Ectodermal cell (in vitro differentiated cells): Measurements from ENCODE around the gene NR3C2.

ENCODE experiments used
- H3K27ac ChIP-seq: 2 replicates; pipeline ENCODE4 v1.7.0; 2013; ENCODE audit warnings: mild to moderate bottlenecking, low read depth, low read length; ENCODE audit not compliant: insufficient read depth, poor library complexity, severe bottlenecking
- H3K27me3 ChIP-seq: 2 replicates; pipeline ENCODE4 v1.7.0; 2013; ENCODE audit warnings: mild to moderate bottlenecking, low read length; ENCODE audit not compliant: insufficient read depth, control insufficient read depth, poor library complexity, severe bottlenecking
- H3K36me3 ChIP-seq: one replicate; pipeline ENCODE4 v1.7.0; 2013; ENCODE audit warnings: low read length; ENCODE audit not compliant: control insufficient read depth, insufficient read depth
- H3K4me1 ChIP-seq: one replicate; pipeline ENCODE4 v1.7.0; 2013; ENCODE audit warnings: low read length; ENCODE audit not compliant: control insufficient read depth, insufficient read depth
- H3K4me3 ChIP-seq: 2 replicates; pipeline ENCODE4 v1.7.0; 2013; ENCODE audit warnings: low read depth, low read length, control low read depth; ENCODE audit not compliant: insufficient read depth
- H3K9me3 ChIP-seq: 2 replicates; pipeline ENCODE4 v1.7.0; 2013; ENCODE audit warnings: mild to moderate bottlenecking, low read length, moderate library complexity; ENCODE audit not compliant: control insufficient read depth
- WGBS, 2 experiments: methylation state at CpG; one replicate each; pipeline ENCODE4 v1.1.7; 2013; ENCODE audit warnings: missing lambda C conversion rate in 2 of 2; 5-methylcytosine and 5-hydroxymethylcytosine counted together

Gene NR3C2

GRCh38 chr4:148447681-148448080 is 5.5 kb upstream of the NR3C2 start:
- 16 to 26% methylated on average over 7 to 8 of the region's 8 CpGs for whole genome bisulfite sequencing, 2 experiments
- Histone ChIP-seq H3K36me3 (no peaks in the 10 kb centered on the region), H3K27me3 (peaks cover 51% of the 10 kb centered on the region), H3K9me3 (no peaks in the 10 kb centered on the region), H3K4me1 (peaks cover 13% of the 10 kb centered on the region), H3K27ac (no peak overlapping the region), H3K4me3 (no peak overlapping the region)

DNA sequence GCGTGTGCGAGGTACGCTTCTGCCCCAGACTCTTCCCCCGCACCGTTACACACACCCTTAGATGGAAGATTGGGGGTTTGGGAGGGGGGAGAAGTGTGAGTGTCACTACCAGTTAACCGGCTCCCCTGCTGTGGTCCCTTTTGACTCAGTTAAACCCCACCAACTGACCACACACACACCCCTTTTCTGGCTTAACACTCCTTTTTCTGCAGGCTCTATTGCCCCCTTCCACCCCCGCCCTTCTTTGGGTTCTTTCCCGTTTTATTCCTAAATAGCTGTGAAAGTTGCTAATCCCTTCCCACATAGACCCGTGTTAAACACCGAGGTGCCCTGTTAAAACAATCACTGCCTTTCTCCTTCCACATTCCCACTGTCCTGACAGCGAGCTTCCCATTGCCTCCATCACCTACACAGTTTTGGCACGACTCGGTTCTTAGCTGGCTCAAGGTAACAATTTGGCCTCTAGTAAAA is 3.7 kb upstream of the NR3C2 start:
- Histone ChIP-seq H3K36me3 (no peaks in the 10 kb centered on the region), H3K9me3 (no peaks in the 10 kb centered on the region), H3K27me3 (peaks cover 65% of the 10 kb centered on the region), H3K4me1 (peaks cover 13% of the 10 kb centered on the region), H3K4me3 (peak overlapping the region; percentile 59), H3K27ac (no peak overlapping the region)
- WGBS, 2 experiments, result 2 to 4% methylated on average over 10 to 11 of the region's 13 CpGs

- H3K27me3 ChIP-seq, result peaks cover 71% of the 10 kb centered on the region
- H3K27ac ChIP-seq, result no peak overlapping the region
- peak overlapping the region; percentile 59 for H3K4me3 ChIP-seq
- H3K4me1 ChIP-seq, result peaks cover 13% of the 10 kb centered on the region
- no peaks in the 10 kb centered on the region for H3K36me3 ChIP-seq
- no peaks in the 10 kb centered on the region for H3K9me3 ChIP-seq
- WGBS, 2 experiments, result 1% methylated on average over 98 of the region's 98 CpGs
Observed at GRCh38 chr4:148445071-148445859, 3.1 kb upstream of the NR3C2 start.

- H3K27me3 ChIP-seq, result peaks cover 79% of the 10 kb centered on the region
- H3K36me3 ChIP-seq, result no peaks in the 10 kb centered on the region
- WGBS, 2 experiments, result 0 to 1% methylated on average over 89 of the region's 89 CpGs
- no peak overlapping the region for H3K27ac ChIP-seq
- H3K9me3 ChIP-seq, result no peaks in the 10 kb centered on the region
- peaks cover 13% of the 10 kb centered on the region for H3K4me1 ChIP-seq
- H3K4me3 ChIP-seq, result peak overlapping the region; percentile 59
Observed at GRCh38 chr4:148444296-148445070, 2.3 kb upstream of the NR3C2 start.

DNA sequence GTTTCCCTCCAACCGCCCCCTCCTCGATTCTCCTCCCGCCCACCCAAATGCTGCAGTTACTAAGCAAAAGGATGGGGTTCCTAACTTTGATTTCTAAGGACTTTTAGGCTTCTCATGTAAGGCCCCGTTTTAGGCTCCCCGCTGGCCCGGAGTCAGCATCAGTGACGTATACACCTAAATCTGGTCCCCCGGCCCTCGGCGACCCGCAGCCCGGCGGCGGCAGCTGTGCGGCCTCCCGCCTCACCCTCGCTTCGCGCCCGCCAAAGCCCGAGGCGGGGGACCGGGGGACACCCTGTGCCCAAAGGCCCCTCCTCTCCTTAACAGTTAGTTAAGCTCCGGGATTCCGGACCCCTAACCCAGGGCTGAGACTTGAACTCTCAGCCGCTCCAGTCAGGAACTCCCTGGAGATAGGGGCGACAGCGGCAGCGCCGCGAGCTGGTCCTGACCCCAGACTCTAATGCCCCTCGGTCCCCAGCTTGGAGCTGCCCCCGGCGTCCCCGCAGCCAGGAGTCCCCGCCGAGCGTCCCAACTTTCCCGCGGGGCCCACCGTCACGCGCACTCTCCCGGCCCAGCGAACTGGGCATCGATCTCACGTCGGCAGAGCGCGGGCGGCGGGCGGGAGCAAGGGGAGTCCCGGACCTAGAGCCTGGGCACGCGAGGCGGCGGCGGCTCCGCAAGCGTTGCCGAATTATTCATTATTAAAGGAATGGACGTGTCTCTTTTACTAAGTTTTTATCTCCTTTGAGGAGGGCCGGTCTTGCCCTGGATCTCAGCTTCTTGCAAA is 1.5 kb upstream of the NR3C2 start:
- no peak overlapping the region for H3K27ac ChIP-seq
- H3K27me3 ChIP-seq, result peaks cover 81% of the 10 kb centered on the region
- peak overlapping the region; percentile 59 for H3K4me3 ChIP-seq
- WGBS, 2 experiments, result 1% methylated on average over 64 of the region's 64 CpGs
- H3K36me3 ChIP-seq, result no peaks in the 10 kb centered on the region
- H3K9me3 ChIP-seq, result no peaks in the 10 kb centered on the region
- peaks cover 13% of the 10 kb centered on the region for H3K4me1 ChIP-seq

DNA sequence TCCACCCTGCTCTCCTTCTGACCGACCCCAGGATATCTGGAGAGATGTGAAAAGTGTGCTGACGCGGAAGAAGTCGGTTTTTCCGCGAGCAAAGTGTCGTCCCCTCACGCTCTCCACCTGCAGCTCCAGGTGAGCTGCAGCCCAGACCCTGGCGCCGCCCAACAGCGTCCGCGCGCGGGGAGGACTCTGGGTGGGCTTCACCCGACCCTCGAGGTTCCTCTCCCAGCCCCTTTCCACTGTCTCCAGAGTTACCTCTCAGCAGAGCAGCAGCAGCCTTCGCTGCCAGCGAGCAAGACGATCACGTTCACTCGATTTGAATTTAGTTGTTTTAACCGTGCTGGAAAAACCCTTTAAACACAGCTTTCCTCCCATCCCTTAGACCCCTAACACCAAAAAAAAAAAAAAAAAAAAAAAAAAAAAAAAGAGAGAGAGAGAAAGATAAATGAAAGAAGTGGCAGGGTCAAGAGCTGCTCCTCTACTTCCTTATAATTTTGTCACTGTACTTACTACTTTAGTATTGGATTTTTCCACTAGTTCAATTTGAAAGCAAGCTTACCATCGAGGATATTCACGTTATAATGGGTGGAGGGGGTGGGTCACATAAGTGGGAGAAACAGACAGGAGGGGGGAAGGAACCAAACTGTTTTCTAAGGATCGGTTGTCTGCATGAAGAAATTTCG is 758 bp upstream of the NR3C2 start:
- Histone ChIP-seq H3K27me3 (peaks cover 81% of the 10 kb centered on the region), H3K36me3 (no peaks in the 10 kb centered on the region), H3K9me3 (no peaks in the 10 kb centered on the region), H3K27ac (no peak overlapping the region), H3K4me3 (peak overlapping the region; percentile 59), H3K4me1 (peaks cover 13% of the 10 kb centered on the region)
- WGBS, 2 experiments, result 0% methylated on average over 26 to 27 of the region's 27 CpGs

DNA sequence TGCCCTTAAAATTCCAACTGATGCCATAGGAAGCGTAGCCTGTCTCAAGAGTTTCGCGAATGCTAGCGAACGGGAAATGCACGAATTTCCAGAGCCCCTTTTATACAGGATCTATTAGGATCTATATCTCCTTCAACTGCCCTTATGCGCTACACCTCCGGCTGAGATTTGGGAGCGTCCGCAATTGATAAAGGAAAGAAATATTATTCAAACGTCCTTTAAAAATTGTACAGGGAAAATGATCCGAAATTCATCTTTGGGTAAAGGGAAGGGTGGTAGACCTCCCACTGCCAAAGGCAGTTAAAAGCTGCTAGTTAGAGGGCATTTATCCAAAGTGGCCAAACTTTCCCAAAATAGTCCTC is 609 bp downstream of the NR3C2 start:
- Histone ChIP-seq H3K27me3 (peaks cover 70% of the 10 kb centered on the region), H3K36me3 (no peaks in the 10 kb centered on the region), H3K4me3 (peak overlapping the region; percentile 59), H3K27ac (no peak overlapping the region), H3K4me1 (peaks cover 9% of the 10 kb centered on the region), H3K9me3 (no peaks in the 10 kb centered on the region)
- WGBS, 2 experiments, result 0 to 2% methylated on average over 12 of the region's 12 CpGs

DNA sequence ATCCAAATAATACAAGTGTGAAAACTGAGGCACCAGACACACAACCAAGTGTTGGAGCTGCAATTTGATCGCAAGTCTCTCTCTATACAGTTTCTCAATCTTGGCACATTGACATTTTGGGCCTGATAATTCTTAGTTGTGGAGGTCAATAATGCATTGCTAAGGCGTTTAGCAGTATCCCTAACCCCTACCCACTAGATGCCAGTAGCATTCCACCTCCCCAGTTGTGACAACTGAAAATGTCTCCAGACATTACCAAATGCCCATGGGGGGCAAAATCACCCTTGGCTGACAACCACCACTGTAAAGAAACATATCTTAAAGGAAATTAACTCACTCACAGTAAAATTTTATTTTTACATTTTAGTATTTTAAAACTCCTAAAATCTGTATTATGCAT is 4.2 kb downstream of the NR3C2 start:
- peaks cover 34% of the 10 kb centered on the region for H3K27me3 ChIP-seq
- H3K9me3 ChIP-seq, result no peaks in the 10 kb centered on the region
- no peaks in the 10 kb centered on the region for H3K4me1 ChIP-seq
- no peak overlapping the region for H3K27ac ChIP-seq
- 83 to 86% methylated on average over 2 of the region's 2 CpGs for WGBS, 2 experiments
- H3K36me3 ChIP-seq, result no peaks in the 10 kb centered on the region
- no peak overlapping the region for H3K4me3 ChIP-seq

GRCh38 chr4:148437439-148437838 is 4.8 kb downstream of the NR3C2 start:
- Histone ChIP-seq H3K9me3 (no peaks in the 10 kb centered on the region), H3K27ac (no peak overlapping the region), H3K36me3 (no peaks in the 10 kb centered on the region), H3K27me3 (peaks cover 29% of the 10 kb centered on the region), H3K4me3 (no peak overlapping the region), H3K4me1 (no peaks in the 10 kb centered on the region)
- 79 to 86% methylated on average over 2 of the region's 2 CpGs for WGBS, 2 experiments
